HEK293 (cell line): ENCODE measurements around the gene SORT1.
A peak's percentile ranks its signal among the peaks of the same experiment; 100 is the strongest.

ENCODE experiments used
- CTCF ChIA-PET: fragments of 350-600 bp; formaldehyde crosslinking; extraction: SDS; loops from one replicate; lab custom pipeline; 2021; ENCODE audit warnings: antibody characterized with exemption; lab: Yijun Ruan, JAX
- POLR2A ChIA-PET: fragments of 300-600 bp; formaldehyde crosslinking; extraction: SDS; loops from one replicate; lab custom pipeline; 2020; ENCODE audit warnings: antibody characterized with exemption, inconsistent platforms; lab: Yijun Ruan, JAX
- H3K27ac ChIP-seq: fragments of 200-500 bp; sonication (Bioruptor generic); 2 replicates; pipeline ENCODE4 v1.5.1; 2014; ENCODE audit warnings: low read depth, low read length, control low read depth, inconsistent platforms; ENCODE audit errors: extremely low read depth
- H3K36me3 ChIP-seq, 2 experiments: fragments of 200-500 bp in 1 of 2; sonication (Bioruptor generic) in 1 of 2; 1 replicate in 1 of 2; 2 replicates in 1 of 2; pipeline ENCODE4 v1.5.1; 2014 to 2017; ENCODE audit warnings: inconsistent platforms in 2 of 2, low read length in 2 of 2; ENCODE audit not compliant: control insufficient read depth in 2 of 2, insufficient read depth in 1 of 2
- H3K4me1 ChIP-seq: fragments of 200-500 bp; sonication (Bioruptor generic); 2 replicates; pipeline ENCODE4 v1.5.1; 2014; ENCODE audit warnings: mild to moderate bottlenecking, low read length, inconsistent platforms; ENCODE audit not compliant: control insufficient read depth, insufficient read depth
- H3K4me3 ChIP-seq: 2 replicates; pipeline ENCODE4 v1.5.1; 2011; ENCODE audit warnings: low read depth, mild to moderate bottlenecking, control low read depth, low read length, moderate library complexity
- H3K9me3 ChIP-seq: fragments of 200-500 bp; sonication (Bioruptor generic); 2 replicates; pipeline ENCODE4 v1.5.1; 2014; ENCODE audit warnings: low read depth, low read length, inconsistent platforms; ENCODE audit not compliant: control insufficient read depth, insufficient read depth
- GLIS2 ChIP-seq: fragments of 450-650 bp; formaldehyde crosslinking; IDR thresholded peaks from 2 replicates; pipeline ENCODE4 v1.5.1; 2016; ENCODE audit warnings: missing biosample characterization, missing genetic modification characterization
- HOXA7 ChIP-seq: sonication (generic); formaldehyde crosslinking; IDR thresholded peaks from 2 replicates; pipeline ENCODE4 v1.8.1; 2022; ENCODE audit warnings: missing genetic modification reagents, borderline replicate concordance
- KLF1 ChIP-seq: fragments of 450-650 bp; formaldehyde crosslinking; IDR thresholded peaks from 2 replicates; pipeline ENCODE4 v1.5.1; 2016; ENCODE audit warnings: missing biosample characterization, missing genetic modification characterization
- REPIN1 ChIP-seq: fragments of 450-650 bp; formaldehyde crosslinking; IDR thresholded peaks from 2 replicates; pipeline ENCODE4 v1.5.1; 2017; ENCODE audit warnings: missing biosample characterization, missing genetic modification characterization, low read depth
- SCRT2 ChIP-seq: fragments of 450-650 bp; formaldehyde crosslinking; IDR thresholded peaks from 2 replicates; pipeline ENCODE4 v1.5.1; 2016; ENCODE audit warnings: missing biosample characterization, missing genetic modification characterization
- SP2 ChIP-seq: fragments of 450-650 bp; formaldehyde crosslinking; IDR thresholded peaks from 2 replicates; pipeline ENCODE4 v1.5.1; 2016; ENCODE audit warnings: missing biosample characterization, missing genetic modification characterization
- ZFHX2 ChIP-seq: fragments of 450-650 bp; formaldehyde crosslinking; conservative IDR thresholded peaks from 2 replicates; pipeline ENCODE4 v1.5.1; 2016; ENCODE audit warnings: missing biosample characterization, missing genetic modification characterization
- ZNF114 ChIP-seq: fragments of 450-650 bp; formaldehyde crosslinking; IDR thresholded peaks from 2 replicates; pipeline ENCODE4 v1.5.0; 2017; ENCODE audit warnings: missing biosample characterization, missing genetic modification characterization
- ZNF2 ChIP-seq: fragments of 450-650 bp; formaldehyde crosslinking; IDR thresholded peaks from 2 replicates; pipeline ENCODE4 v1.5.1; 2016; ENCODE audit warnings: missing biosample characterization, missing genetic modification characterization
- ZNF391 ChIP-seq: fragments of 450-650 bp; formaldehyde crosslinking; IDR thresholded peaks from 2 replicates; pipeline ENCODE4 v1.5.1; 2016; ENCODE audit warnings: low read depth, missing biosample characterization, missing genetic modification characterization, borderline replicate concordance
- ZNF433 ChIP-seq: fragments of 450-650 bp; formaldehyde crosslinking; IDR thresholded peaks from 2 replicates; pipeline ENCODE4 v1.5.1; 2016; ENCODE audit warnings: missing biosample characterization, missing genetic modification characterization, low read depth
- ZNF473 ChIP-seq: fragments of 450-650 bp; formaldehyde crosslinking; IDR thresholded peaks from 2 replicates; pipeline ENCODE4 v1.5.1; 2017; ENCODE audit warnings: missing biosample characterization, missing genetic modification characterization
- ZNF501 ChIP-seq: fragments of 450-650 bp; formaldehyde crosslinking; IDR thresholded peaks from 2 replicates; pipeline ENCODE4 v1.5.1; 2016; ENCODE audit warnings: missing biosample characterization, missing genetic modification characterization
- ZNF530 ChIP-seq: fragments of 450-650 bp; formaldehyde crosslinking; IDR thresholded peaks from 2 replicates; pipeline ENCODE4 v1.5.1; 2016; ENCODE audit warnings: low read depth, missing biosample characterization, missing genetic modification characterization
- ZNF544 ChIP-seq: fragments of 450-650 bp; formaldehyde crosslinking; IDR thresholded peaks from 2 replicates; pipeline ENCODE4 v1.5.0; 2017; ENCODE audit warnings: missing biosample characterization, missing genetic modification characterization
- ZNF596 ChIP-seq: fragments of 450-650 bp; IDR thresholded peaks from 2 replicates; pipeline ENCODE4 v1.5.0; 2018; ENCODE audit warnings: missing biosample characterization, mild to moderate bottlenecking, missing genetic modification characterization, moderate library complexity
- ZNF623 ChIP-seq: fragments of 450-650 bp; formaldehyde crosslinking; IDR thresholded peaks from 2 replicates; pipeline ENCODE4 v1.5.1; 2016; ENCODE audit warnings: missing biosample characterization, missing genetic modification characterization
- ZNF791 ChIP-seq: fragments of 450-650 bp; formaldehyde crosslinking; IDR thresholded peaks from 2 replicates; pipeline ENCODE4 v1.5.1; 2016; ENCODE audit warnings: missing biosample characterization, missing genetic modification characterization
- ZNF830 ChIP-seq: fragments of 450-650 bp; IDR thresholded peaks from 2 replicates; pipeline ENCODE4 v1.5.0; 2018; ENCODE audit warnings: missing biosample characterization, missing genetic modification characterization, low read depth, mild to moderate bottlenecking, moderate library complexity
- TF ChIP-seq, protein P1 (sequence below): sonication (generic); formaldehyde crosslinking; IDR thresholded peaks from 2 replicates; pipeline ENCODE4 v1.8.1; 2022; ENCODE audit warnings: mild to moderate bottlenecking, moderate library complexity, missing genetic modification reagents
- TF ChIP-seq, protein P2 (sequence below): fragments of 450-650 bp; formaldehyde crosslinking; IDR thresholded peaks from 2 replicates; pipeline ENCODE4 v1.5.1; 2016; ENCODE audit warnings: missing biosample characterization, missing genetic modification characterization
- TF ChIP-seq, protein P3 (sequence below): fragments of 450-650 bp; formaldehyde crosslinking; optimal IDR thresholded peaks from 2 replicates; pipeline ENCODE3; 2016; ENCODE audit warnings: missing biosample characterization, mild to moderate bottlenecking, missing genetic modification characterization
- TF ChIP-seq, protein P4 (sequence below): fragments of 450-650 bp; formaldehyde crosslinking; IDR thresholded peaks from 2 replicates; pipeline ENCODE4 v1.5.1; 2017; ENCODE audit warnings: missing biosample characterization, missing genetic modification characterization
- TF ChIP-seq, protein P5 (sequence below): fragments of 450-650 bp; formaldehyde crosslinking; IDR thresholded peaks from 2 replicates; pipeline ENCODE4 v1.5.1; 2016; ENCODE audit warnings: missing biosample characterization, missing genetic modification characterization

The SORT1 gene

DNA sequence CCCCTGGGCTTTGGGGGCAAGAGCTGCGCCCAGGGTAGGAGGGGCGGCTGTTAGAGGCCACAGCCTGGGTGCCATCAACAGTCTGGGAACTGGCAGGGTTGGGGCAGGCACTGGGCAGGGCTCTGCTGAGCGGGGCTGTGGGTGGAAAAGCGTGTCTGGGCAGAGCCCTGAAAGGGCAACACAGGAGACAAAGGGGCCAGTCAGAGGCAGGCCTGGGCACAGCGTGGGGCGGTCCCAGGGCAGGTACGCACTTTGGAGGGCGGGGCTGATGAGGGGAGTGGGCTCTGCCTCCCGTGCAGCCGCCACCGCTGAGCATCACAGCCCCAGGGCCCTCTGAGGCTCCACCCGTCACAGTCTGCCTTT, 134.5 kb downstream of the SORT1 start:
- Histone ChIP-seq H3K9me3 (no peaks in the 10 kb centered on the region), H3K4me3 (no peak overlapping the region), H3K4me1 (no peaks in the 10 kb centered on the region), H3K27ac (no peak overlapping the region), H3K36me3 (peaks cover 0 to 91% of the 10 kb centered on the region in 2 experiments; a peak in 1 of 3 replicates)
- POLR2A ChIA-PET = no interaction called here
- CTCF ChIA-PET = interaction anchor here (0.6 to 4.5 kb wide), 14 partner anchors 9 to 327 kb away, joined by 3 to 42 read pairs (median 4); partner anchors contain the start of genes PSRC1, SARS1 and SORT1
- peak; percentile 64 for TF ChIP-seq KLF1 (tag by site-specific recombination)
- peak; percentile 47 for TF ChIP-seq SP2
- TF ChIP-seq, protein P1, sequence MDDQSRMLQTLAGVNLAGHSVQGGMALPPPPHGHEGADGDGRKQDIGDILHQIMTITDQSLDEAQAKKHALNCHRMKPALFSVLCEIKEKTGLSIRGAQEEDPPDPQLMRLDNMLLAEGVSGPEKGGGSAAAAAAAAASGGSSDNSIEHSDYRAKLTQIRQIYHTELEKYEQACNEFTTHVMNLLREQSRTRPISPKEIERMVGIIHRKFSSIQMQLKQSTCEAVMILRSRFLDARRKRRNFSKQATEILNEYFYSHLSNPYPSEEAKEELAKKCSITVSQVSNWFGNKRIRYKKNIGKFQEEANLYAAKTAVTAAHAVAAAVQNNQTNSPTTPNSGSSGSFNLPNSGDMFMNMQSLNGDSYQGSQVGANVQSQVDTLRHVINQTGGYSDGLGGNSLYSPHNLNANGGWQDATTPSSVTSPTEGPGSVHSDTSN (CRISPR knock-in tag) = no peak
- TF ChIP-seq ZNF623 (tag by site-specific recombination) = no peak
- TF ChIP-seq ZFHX2 (tag by site-specific recombination) = 0 out of 2 replicates have a peak, but pooled peaks have one; percentile 7
- TF ChIP-seq GLIS2 (tag by site-specific recombination) = 0 out of 2 replicates have a peak, but pooled peaks have one; percentile 19
- no peak for TF ChIP-seq ZNF391 (tag by site-specific recombination)

DNA sequence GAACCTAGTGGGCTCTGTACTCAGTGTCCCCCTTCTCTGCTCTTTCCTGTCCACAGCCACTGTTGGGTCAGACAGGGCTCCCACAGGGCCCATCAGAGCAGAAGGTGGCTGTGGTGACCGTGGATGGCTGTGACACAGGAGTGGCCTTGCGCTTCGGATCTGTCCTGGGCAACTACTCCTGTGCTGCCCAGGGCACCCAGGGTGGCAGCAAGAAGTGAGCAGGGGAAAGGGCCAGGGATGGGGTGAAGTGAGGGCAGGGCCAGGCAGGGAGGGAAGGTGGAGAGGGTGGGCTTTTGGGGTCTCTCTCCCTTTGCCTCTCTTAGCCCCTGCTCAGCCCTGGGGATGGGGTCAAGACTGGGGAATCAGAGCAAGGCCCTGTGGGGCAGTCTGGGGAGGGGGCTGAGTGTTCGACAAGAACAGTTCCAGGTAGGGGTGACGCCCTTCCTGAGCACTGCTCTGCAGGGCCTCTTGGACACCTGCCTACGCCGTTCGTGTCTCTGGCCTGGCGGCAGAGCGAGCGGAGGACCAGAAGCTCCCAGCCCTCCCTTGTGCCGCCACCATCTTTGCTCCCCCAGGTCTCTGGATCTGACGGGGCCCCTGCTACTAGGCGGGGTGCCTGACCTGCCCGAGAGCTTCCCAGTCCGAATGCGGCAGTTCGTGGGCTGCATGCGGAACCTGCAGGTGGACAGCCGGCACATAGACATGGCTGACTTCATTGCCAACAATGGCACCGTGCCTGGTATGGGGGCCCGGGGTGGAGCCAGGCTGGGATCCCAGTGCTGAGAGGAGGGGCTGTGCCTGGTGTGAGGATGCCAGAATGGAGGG, 135.3 kb downstream of the SORT1 start:
- TF ChIP-seq HOXA7 (CRISPR knock-in tag) = no peak
- TF ChIP-seq ZNF791 (tag by site-specific recombination) = no peak
- TF ChIP-seq ZFHX2 (tag by site-specific recombination) = no peak
- TF ChIP-seq ZNF596 (tag by site-specific recombination) = no peak
- no peak for TF ChIP-seq ZNF473 (tag by site-specific recombination)
- TF ChIP-seq ZNF530 = no peak
- no peak for TF ChIP-seq ZNF114 (tag by site-specific recombination)
- no peak for TF ChIP-seq ZNF544
- TF ChIP-seq SCRT2 = no peak
- no peak for TF ChIP-seq REPIN1
- TF ChIP-seq, protein P2, sequence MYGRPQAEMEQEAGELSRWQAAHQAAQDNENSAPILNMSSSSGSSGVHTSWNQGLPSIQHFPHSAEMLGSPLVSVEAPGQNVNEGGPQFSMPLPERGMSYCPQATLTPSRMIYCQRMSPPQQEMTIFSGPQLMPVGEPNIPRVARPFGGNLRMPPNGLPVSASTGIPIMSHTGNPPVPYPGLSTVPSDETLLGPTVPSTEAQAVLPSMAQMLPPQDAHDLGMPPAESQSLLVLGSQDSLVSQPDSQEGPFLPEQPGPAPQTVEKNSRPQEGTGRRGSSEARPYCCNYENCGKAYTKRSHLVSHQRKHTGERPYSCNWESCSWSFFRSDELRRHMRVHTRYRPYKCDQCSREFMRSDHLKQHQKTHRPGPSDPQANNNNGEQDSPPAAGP (tag by site-specific recombination) = no peak
- TF ChIP-seq ZNF2 (tag by site-specific recombination) = no peak
- TF ChIP-seq ZNF501 = no peak
- no peak for TF ChIP-seq ZNF830 (tag by site-specific recombination)
- TF ChIP-seq GLIS2 (tag by site-specific recombination) = no peak
- TF ChIP-seq, protein P3, sequence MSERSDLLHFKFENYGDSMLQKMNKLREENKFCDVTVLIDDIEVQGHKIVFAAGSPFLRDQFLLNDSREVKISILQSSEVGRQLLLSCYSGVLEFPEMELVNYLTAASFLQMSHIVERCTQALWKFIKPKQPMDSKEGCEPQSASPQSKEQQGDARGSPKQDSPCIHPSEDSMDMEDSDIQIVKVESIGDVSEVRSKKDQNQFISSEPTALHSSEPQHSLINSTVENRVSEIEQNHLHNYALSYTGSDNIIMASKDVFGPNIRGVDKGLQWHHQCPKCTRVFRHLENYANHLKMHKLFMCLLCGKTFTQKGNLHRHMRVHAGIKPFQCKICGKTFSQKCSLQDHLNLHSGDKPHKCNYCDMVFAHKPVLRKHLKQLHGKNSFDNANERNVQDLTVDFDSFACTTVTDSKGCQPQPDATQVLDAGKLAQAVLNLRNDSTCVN (tag by site-specific recombination) = no peak
- TF ChIP-seq, protein P4, sequence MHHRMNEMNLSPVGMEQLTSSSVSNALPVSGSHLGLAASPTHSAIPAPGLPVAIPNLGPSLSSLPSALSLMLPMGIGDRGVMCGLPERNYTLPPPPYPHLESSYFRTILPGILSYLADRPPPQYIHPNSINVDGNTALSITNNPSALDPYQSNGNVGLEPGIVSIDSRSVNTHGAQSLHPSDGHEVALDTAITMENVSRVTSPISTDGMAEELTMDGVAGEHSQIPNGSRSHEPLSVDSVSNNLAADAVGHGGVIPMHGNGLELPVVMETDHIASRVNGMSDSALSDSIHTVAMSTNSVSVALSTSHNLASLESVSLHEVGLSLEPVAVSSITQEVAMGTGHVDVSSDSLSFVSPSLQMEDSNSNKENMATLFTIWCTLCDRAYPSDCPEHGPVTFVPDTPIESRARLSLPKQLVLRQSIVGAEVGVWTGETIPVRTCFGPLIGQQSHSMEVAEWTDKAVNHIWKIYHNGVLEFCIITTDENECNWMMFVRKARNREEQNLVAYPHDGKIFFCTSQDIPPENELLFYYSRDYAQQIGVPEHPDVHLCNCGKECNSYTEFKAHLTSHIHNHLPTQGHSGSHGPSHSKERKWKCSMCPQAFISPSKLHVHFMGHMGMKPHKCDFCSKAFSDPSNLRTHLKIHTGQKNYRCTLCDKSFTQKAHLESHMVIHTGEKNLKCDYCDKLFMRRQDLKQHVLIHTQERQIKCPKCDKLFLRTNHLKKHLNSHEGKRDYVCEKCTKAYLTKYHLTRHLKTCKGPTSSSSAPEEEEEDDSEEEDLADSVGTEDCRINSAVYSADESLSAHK (tag by site-specific recombination) = no peak
- TF ChIP-seq ZNF433 = no peak
- TF ChIP-seq, protein P5, sequence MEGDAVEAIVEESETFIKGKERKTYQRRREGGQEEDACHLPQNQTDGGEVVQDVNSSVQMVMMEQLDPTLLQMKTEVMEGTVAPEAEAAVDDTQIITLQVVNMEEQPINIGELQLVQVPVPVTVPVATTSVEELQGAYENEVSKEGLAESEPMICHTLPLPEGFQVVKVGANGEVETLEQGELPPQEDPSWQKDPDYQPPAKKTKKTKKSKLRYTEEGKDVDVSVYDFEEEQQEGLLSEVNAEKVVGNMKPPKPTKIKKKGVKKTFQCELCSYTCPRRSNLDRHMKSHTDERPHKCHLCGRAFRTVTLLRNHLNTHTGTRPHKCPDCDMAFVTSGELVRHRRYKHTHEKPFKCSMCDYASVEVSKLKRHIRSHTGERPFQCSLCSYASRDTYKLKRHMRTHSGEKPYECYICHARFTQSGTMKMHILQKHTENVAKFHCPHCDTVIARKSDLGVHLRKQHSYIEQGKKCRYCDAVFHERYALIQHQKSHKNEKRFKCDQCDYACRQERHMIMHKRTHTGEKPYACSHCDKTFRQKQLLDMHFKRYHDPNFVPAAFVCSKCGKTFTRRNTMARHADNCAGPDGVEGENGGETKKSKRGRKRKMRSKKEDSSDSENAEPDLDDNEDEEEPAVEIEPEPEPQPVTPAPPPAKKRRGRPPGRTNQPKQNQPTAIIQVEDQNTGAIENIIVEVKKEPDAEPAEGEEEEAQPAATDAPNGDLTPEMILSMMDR (tag by site-specific recombination) = no peak
- H3K4me3 ChIP-seq = no peak overlapping the region
- no peaks in the 10 kb centered on the region for H3K4me1 ChIP-seq
- H3K9me3 ChIP-seq = no peaks in the 10 kb centered on the region
- peaks cover 0 to 84% of the 10 kb centered on the region in 2 experiments; a peak in 1 of 3 replicates for H3K36me3 ChIP-seq
- ChIA-PET POLR2A (no interaction called here), CTCF (interaction anchor here (0.6 to 4.5 kb wide), 11 partner anchors 8 to 326 kb away, joined by 3 to 42 read pairs (median 4); partner anchors contain the start of genes PSRC1, SARS1 and SORT1)
- no peak overlapping the region for H3K27ac ChIP-seq
